IPS-15b (cell line): ENCODE data around the gene CAPN3.

ENCODE experiments used
- H3K27me3 ChIP-seq: one replicate; pipeline ENCODE4 v1.6.1; 2013; ENCODE audit warnings: low read length; ENCODE audit not compliant: control insufficient read depth, insufficient read depth
- H3K36me3 ChIP-seq: one replicate; pipeline ENCODE4 v1.6.1; 2013; ENCODE audit warnings: low read length; ENCODE audit not compliant: control insufficient read depth, insufficient read depth
- H3K4me1 ChIP-seq: one replicate; pipeline ENCODE4 v1.6.1; 2013; ENCODE audit warnings: mild to moderate bottlenecking, low read length; ENCODE audit not compliant: control insufficient read depth, insufficient read depth
- H3K4me3 ChIP-seq: one replicate; pipeline ENCODE4 v1.5.1; 2013; ENCODE audit warnings: low read depth, low read length
- H3K9ac ChIP-seq: one replicate; pipeline ENCODE4 v1.6.1; 2013; ENCODE audit warnings: low read depth, mild to moderate bottlenecking, low read length
- H3K9me3 ChIP-seq: one replicate; pipeline ENCODE4 v1.6.1; 2013; ENCODE audit warnings: mild to moderate bottlenecking, low read length; ENCODE audit not compliant: control insufficient read depth, insufficient read depth

CAPN3 gene

DNA sequence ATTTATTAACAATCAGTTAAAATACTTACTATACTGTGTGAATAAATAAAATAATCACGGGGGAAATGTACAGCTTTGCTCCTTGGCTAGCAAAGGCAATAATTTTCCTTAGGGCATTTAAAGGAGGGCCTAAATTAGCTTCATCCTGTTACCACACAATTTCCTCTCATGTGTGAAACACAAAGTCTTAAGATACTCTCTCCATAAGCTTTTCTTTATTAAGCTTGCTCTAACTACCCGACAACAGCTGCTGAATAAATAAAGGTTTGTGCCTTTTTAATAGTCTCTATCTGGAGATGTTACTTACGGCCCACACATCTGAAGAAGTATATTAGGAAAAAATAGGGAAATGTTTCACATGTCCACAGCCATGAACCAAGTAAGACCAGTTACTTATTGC lies 102.0 kb downstream of the CAPN3 start:
- Histone ChIP-seq H3K4me1 (peaks cover 12% of the 10 kb centered on the region), H3K9me3 (no peaks in the 10 kb centered on the region), H3K4me3 (no peak overlapping the region), H3K27me3 (no peaks in the 10 kb centered on the region), H3K9ac (no peak overlapping the region), H3K36me3 (no peaks in the 10 kb centered on the region)
